ENCODE data around the gene PCSK1. TPM values are rescaled to one million over a fixed set of nuclear protein-coding genes. Genes with fewer than 3 reads are reported as not detected.

Gene PCSK1
- total RNA-seq, 2 experiments from 2014 or later = not detected

- no TSS peak for BruUV-seq (replicated peaks)
- H2AFZ ChIP-seq (ENCODE audit: low read length) = no peak overlapping the region
- no peaks in the 10 kb centered on the region for H3K36me3 ChIP-seq (ENCODE audit: insufficient read depth, low read length)
- TF ChIP-seq EZH2phosphoT487 (IDR thresholded peaks at IDR 0.05; ENCODE audit: borderline replicate concordance, low read depth, low read length) (no peak), CTCF (conservative IDR thresholded peaks at IDR 0.05; ENCODE audit: low read length) (no peak)
- no peak overlapping the region for H3K27ac ChIP-seq (ENCODE audit: low read depth, low read length, poor library complexity, severe bottlenecking)
- no peaks in the 10 kb centered on the region for H3K4me1 ChIP-seq (ENCODE audit: insufficient read depth, low read length, poor library complexity, severe bottlenecking)
- CTCF ChIA-PET (ENCODE audit: unreplicated experiment) = no interaction called here
- H3K9me3 ChIP-seq (ENCODE audit: low read length) = no peaks in the 10 kb centered on the region
- no peaks in the 10 kb centered on the region for H3K9me2 ChIP-seq (ENCODE audit: insufficient read depth, low read length)
- no peaks in the 10 kb centered on the region for H4K20me1 ChIP-seq (ENCODE audit: insufficient read depth, low read length)
- no peak for DNase-seq (ENCODE audit: low spot score)
- H3K4me3 ChIP-seq (ENCODE audit: low read depth, low read length, poor library complexity, severe bottlenecking) = no peak overlapping the region
- H3K79me2 ChIP-seq (ENCODE audit: insufficient read depth, low read depth, low read length) = no peaks in the 10 kb centered on the region
- POLR2A ChIA-PET = no interaction called here
- intact Hi-C loops (cut with micrococcal nuclease; ENCODE audit: unreplicated experiment) = no loop called here
- no peak overlapping the region for H3K4me2 ChIP-seq (ENCODE audit: low read length)
Measured at GRCh38 chr5:96388176-96388575, 44.9 kb downstream of the PCSK1 start.

GRCh38 chr5:96387616-96388015 is 45.4 kb downstream of the PCSK1 start:
- Histone ChIP-seq H3K4me2 (ENCODE audit: low read length) (no peak overlapping the region), H3K4me3 (ENCODE audit: low read depth, low read length, poor library complexity, severe bottlenecking) (no peak overlapping the region), H3K9me3 (ENCODE audit: low read length) (no peaks in the 10 kb centered on the region), H4K20me1 (ENCODE audit: insufficient read depth, low read length) (no peaks in the 10 kb centered on the region), H3K9me2 (ENCODE audit: insufficient read depth, low read length) (no peaks in the 10 kb centered on the region), H3K27ac (ENCODE audit: low read depth, low read length, poor library complexity, severe bottlenecking) (no peak overlapping the region), H3K79me2 (ENCODE audit: insufficient read depth, low read depth, low read length) (no peaks in the 10 kb centered on the region), H2AFZ (ENCODE audit: low read length) (no peak overlapping the region), H3K36me3 (ENCODE audit: insufficient read depth, low read length) (no peaks in the 10 kb centered on the region), H3K4me1 (ENCODE audit: insufficient read depth, low read length, poor library complexity, severe bottlenecking) (no peaks in the 10 kb centered on the region)
- CTCF ChIA-PET (ENCODE audit: unreplicated experiment) = no interaction called here
- POLR2A ChIA-PET = no interaction called here
- no TSS peak for BruUV-seq (replicated peaks)
- intact Hi-C loops (cut with micrococcal nuclease; ENCODE audit: unreplicated experiment) = no loop called here
- no peak for DNase-seq (ENCODE audit: low spot score)
- TF ChIP-seq CTCF (conservative IDR thresholded peaks at IDR 0.05; ENCODE audit: low read length) = no peak
- no peak for TF ChIP-seq EZH2phosphoT487 (IDR thresholded peaks at IDR 0.05; ENCODE audit: borderline replicate concordance, low read depth, low read length)

- BruUV-seq (replicated peaks) = no TSS peak
- intact Hi-C loops (cut with micrococcal nuclease; ENCODE audit: unreplicated experiment) = no loop called here
Measured at GRCh38 chr5:96385538-96385937, 47.5 kb downstream of the PCSK1 start.

More at GRCh38 chr5:96385538-96385937, 47.5 kb downstream of the PCSK1 start:
- no peak overlapping the region for H3K27ac ChIP-seq (ENCODE audit: low read depth, low read length, poor library complexity, severe bottlenecking)
- TF ChIP-seq EZH2phosphoT487 (IDR thresholded peaks at IDR 0.05; ENCODE audit: borderline replicate concordance, low read depth, low read length) (no peak), CTCF (conservative IDR thresholded peaks at IDR 0.05; ENCODE audit: low read length) (no peak)
- no peak for DNase-seq (ENCODE audit: low spot score)
- no peaks in the 10 kb centered on the region for H4K20me1 ChIP-seq (ENCODE audit: insufficient read depth, low read length)
- ChIA-PET CTCF (ENCODE audit: unreplicated experiment) (no interaction called here), POLR2A (no interaction called here)
- H3K4me3 ChIP-seq (ENCODE audit: low read depth, low read length, poor library complexity, severe bottlenecking) = no peak overlapping the region
- no peaks in the 10 kb centered on the region for H3K79me2 ChIP-seq (ENCODE audit: insufficient read depth, low read depth, low read length)
- no peaks in the 10 kb centered on the region for H3K9me3 ChIP-seq (ENCODE audit: low read length)
- H2AFZ ChIP-seq (ENCODE audit: low read length) = no peak overlapping the region
- H3K36me3 ChIP-seq (ENCODE audit: insufficient read depth, low read length) = no peaks in the 10 kb centered on the region
- H3K9me2 ChIP-seq (ENCODE audit: insufficient read depth, low read length) = no peaks in the 10 kb centered on the region
- no peaks in the 10 kb centered on the region for H3K4me1 ChIP-seq (ENCODE audit: insufficient read depth, low read length, poor library complexity, severe bottlenecking)
- H3K4me2 ChIP-seq (ENCODE audit: low read length) = no peak overlapping the region
